GM19455 (cell line): ENCODE results near the gene SPIN2A.
"Not testable (repeated sequence)": the region's sequence is repeated elsewhere in the genome, so short reads cannot be mapped to it uniquely, and the experiment has no call there.

Source experiments
- ATAC-seq: cut with Tn5 transposase; IDR thresholded peaks from one replicate; pipeline ENCODE4 v1.9.1; 2021; ENCODE audit not compliant: unreplicated experiment

SPIN2A gene

GRCh38 chrX:57137073-57137472, at the start of gene SPIN2A:
SPIN2A (minus strand) TSS chrX:57137397; CDS start chrX:57136597, 800 bp downstream.
- not testable (repeated sequence) for ATAC-seq

- no peak for ATAC-seq
Observed at GRCh38 chrX:57178605-57179004, 41.4 kb upstream of the SPIN2A start.

DNA sequence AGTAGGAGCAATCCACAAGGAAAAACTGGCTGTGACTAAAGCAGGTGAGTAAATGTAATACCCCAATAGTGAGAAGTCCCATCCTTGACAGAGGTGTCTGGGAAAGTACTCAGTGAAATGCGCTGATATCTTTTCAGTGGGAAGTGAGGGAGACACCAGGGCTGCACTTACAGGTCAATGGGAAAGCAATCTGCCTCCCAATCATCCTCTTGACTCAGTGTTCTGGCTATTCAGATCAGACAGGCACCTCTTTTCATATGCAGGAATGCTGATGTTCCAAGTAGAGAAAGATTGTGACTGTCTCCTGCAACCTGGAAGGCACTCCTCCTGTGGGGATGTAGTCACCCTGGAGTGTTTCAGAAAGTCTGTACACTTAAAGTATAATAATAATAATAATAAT, 39.9 kb upstream of the SPIN2A start:
- ATAC-seq: no peak

DNA sequence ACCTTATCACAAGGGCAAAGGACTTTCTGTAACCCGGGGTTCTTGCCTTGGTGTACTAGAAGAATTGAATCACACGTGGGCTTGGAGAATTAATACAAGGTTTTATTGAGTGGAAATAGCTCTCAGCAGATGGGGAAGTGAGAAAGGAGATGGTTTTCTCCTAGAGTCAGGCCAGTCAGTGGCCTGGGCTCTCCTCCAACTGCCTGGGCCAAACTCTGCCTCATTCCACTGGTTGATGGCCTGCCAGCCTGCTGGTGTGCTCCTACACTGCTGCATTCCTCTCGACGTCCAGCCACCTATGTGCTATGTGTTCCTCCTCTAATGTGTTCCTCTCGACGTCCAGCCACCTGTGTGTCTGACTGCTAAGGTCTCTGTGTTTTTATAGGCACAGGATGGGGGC, 35.3 kb upstream of the SPIN2A start:
- ATAC-seq: no peak

- no peak for ATAC-seq
Observed at GRCh38 chrX:57156397-57157049, 19.3 kb upstream of the SPIN2A start.

DNA sequence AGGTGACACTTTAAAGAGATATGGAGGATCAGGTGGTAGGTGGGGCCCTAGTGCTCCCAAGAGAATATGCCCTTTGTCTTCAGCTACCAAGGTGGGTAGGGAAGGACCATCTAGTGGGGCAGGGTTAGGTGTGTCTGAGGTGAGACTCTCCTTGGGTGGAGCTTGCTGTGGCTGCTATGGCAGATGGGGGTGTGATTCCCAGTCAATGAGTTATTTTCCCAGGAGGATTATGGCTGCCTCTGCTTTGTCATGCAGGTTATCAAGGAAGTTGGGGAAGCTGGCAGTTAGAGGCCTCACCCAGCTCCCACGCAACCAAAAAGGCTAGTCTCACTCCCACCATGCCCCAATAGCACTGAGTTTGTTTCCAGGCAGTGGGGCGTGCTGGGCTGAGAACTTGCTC, 18.0 kb upstream of the SPIN2A start:
- no peak for ATAC-seq

GRCh38 chrX:57152222-57152621, 15.0 kb upstream of the SPIN2A start:
- ATAC-seq: not testable (repeated sequence)

GRCh38 chrX:57138674-57139073, 1.5 kb upstream of the SPIN2A start:
- no peak for ATAC-seq

- no peak for ATAC-seq
Observed at GRCh38 chrX:57137501-57137900, 304 bp upstream of the SPIN2A start.

DNA sequence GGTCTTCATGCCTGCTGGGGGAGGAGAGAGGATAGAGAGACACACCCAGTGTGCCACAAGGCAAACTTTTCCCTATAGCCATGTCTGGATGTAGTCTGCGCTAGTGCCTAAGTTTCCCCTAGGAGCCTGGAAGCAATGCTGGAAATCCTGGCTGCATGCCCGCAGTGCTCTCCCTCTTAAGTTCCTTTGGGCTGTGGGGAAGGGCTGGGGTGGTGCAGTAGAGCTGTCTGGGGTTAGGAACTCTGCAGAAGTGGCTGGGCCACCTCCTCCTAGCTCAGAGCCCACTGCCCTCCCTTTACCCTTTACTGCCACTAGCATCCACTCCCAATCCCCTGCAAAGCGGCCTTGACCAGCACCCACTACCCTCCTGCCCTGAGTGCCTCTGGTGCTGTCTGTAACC, 608 bp downstream of the SPIN2A start:
- ATAC-seq: not testable (repeated sequence)

DNA sequence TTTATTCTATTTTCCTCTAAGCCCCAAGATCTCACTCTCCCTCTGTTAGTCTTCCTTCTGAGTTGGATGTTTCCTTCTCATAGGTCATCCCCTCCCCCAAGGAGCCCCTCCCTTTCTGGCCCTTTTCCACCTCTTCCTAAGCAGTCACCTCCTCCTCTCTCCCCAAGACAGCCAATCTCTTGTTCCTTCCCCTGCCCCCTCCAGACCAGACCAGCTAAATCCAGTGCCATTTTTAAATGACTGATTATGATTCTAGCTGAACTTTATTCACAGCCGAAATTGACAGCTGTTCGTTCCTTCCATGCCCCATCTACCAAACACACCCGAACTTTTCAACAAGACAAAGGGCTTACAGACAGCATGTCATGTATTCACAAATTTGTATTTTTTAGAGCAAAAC, 1.9 kb downstream of the SPIN2A start:
- ATAC-seq: no peak

DNA sequence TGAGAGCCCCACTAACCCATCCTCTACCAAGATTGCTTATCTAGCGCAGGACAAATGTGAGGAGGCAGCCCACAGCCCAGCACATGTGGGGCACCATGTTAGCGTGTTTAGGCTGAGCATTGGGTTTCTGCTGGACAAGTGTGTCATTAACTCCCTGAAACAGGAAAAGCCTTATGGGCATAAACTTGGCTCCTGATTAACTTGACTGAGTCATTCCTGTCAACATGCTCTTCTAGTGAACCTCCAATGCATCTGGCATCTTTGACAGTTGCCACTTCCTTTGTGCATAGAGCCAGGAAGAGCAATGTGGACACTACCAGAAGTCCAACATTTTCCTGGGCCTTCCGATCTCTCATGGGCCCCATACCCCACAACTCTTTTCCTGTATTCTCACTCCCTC, 2.5 kb downstream of the SPIN2A start:
- ATAC-seq: no peak

DNA sequence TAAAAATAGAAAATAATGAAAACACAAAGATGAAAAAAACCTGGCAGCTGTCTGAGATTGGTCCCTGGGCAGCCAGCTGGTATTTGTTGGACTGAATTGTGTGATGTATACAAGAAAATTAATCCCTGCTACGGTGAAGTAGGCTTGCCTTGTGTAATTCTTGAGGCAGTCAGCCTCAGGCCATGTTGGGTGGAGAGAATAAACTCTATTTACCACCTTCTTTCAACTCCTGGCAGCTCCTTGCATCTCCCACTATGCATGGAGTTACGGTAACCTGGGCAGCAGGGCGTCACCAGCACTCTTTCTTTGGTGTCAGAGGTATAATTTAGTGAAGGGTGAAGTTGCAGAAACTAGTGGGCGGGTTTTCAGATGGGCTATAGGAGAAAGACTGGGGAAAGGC, 3.5 kb downstream of the SPIN2A start:
- no peak for ATAC-seq

DNA sequence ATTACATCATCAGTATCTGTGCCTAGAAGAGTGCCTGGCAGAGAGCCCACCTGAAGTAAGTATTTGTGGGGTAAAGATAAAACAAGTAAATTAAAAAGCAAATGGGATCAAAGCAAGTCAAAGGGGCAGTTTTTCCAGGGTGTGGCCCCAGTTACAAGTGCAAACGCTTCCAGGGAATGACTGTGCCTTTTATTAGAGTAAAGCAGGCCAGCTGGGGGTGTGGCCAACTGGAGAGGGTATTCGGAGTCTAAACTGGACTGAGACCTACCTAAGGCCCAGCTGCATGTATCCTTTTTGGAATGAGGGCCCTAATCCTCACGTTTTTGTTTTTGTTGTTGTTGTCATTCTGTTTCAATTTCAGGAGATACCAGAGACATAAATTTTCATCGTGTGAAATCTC, 3.9 kb downstream of the SPIN2A start:
- ATAC-seq: not testable (repeated sequence)

GRCh38 chrX:57132046-57132445, 5.2 kb downstream of the SPIN2A start:
- no peak for ATAC-seq

DNA sequence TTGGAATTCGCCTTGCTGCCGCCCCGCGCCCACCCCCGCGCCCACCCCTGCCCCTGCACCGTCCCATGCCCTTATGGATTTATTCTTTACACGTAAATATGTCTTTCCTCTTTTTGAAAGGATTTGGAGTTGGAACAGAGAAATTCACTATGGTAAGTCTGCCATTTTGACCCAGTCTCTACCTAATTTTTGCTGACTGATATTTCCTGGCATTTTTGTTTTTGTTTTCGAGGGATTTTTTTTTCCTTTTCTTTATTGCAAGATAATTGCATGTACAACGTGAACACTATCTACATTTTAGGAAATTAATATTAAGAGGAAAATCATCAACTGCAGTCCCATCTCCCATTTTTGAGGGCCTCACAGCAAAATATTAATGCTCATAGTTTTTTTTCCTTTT, 15.4 kb downstream of the SPIN2A start:
- ATAC-seq: no peak

- peak; percentile 99 for ATAC-seq
Observed at GRCh38 chrX:57121162-57121755, 15.9 kb downstream of the SPIN2A start, which contains the start of gene SPIN2B. SPIN2B (minus strand) TSS chrX:57121548.

DNA sequence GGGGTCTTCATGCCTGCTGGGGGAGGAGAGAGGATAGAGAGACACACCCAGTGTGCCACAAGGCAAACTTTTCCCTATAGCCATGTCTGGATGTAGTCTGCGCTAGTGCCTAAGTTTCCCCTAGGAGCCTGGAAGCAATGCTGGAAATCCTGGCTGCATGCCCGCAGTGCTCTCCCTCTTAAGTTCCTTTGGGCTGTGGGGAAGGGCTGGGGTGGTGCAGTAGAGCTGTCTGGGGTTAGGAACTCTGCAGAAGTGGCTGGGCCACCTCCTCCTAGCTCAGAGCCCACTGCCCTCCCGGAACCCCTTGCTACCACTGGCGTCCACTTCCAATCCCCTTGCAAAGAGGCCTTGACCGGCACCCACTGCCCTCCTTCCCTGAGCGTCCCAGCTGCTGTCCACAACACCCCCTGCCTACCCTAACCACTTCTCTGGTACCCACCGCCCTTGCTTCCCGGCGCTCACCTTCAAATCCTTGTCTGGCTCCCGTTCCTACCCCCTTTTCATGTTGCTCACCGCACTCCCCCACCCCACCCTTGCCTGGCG, 16.5 kb downstream of the SPIN2A start:
- ATAC-seq: not testable (repeated sequence)

DNA sequence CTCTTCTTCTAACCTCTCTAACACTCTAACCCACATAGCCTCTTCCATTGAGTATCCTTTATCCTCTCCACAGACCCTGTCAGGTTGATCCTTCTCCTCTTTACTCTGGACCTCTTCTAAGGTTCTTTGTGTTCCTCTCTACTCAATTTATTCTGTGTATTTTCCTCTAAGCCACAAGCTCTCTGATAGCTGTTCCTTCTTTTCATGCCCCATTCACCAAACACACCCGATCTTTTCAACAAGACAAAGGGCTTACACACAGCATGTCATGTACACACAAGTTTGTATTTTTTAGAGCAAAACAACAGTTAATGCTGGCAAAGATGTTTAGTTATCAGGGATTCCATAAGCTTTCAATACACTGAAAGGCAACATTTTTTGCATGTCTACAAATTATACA, 17.8 kb downstream of the SPIN2A start:
- ATAC-seq: no peak

- not testable (repeated sequence) for ATAC-seq
Observed at GRCh38 chrX:57117566-57117965, 19.6 kb downstream of the SPIN2A start.

DNA sequence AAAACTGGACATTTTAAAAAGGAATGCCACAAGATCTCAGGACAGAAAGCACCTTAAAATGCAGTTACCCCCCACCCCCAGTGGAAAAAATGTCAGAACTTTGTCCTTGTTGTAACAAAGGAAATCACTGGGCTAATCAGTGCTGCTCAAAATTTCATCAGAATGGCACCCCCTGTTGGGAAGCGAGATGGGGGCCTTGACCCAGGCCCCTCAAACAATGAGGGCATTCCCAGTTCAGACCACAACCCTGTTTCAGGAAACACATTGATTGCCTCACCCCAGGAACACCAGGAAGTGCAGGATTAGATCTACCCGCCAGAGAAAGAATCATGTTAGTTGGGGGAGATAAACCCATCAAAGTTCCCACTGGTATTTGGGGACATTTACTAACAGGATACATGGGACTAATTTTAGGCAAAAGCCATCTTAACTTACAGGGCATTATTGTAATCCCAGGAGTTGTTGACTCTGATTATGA, 32.2 kb downstream of the SPIN2A start:
- ATAC-seq: no peak

GRCh38 chrX:57104406-57104805, 32.8 kb downstream of the SPIN2A start:
- no peak for ATAC-seq
